Right atrium auricular region (tissue), 2 donors: ENCODE results near the gene RAB6B. TPM values are rescaled to one million over a fixed set of nuclear protein-coding genes. Genes with fewer than 3 reads are reported as not detected.

Source experiments
- DNase-seq: peaks from one replicate; pipeline ENCODE4 v3.0.0-alpha.2; 2019; ENCODE audit warnings: low spot score
- H3K27ac ChIP-seq, 2 donors: fragments of 200-600 bp; sonication (generic); 1 replicate in 1 of 2; 2 replicates in 1 of 2; pipeline ENCODE4 v1.5.1; 2016 to 2019
- H3K27me3 ChIP-seq, 2 donors: fragments of 200-600 bp; sonication (generic); one replicate each; pipeline versions ENCODE4 v1.5.1 to v1.6.0; 2017 to 2019
- H3K36me3 ChIP-seq: fragments of 200-600 bp; sonication (generic); one replicate; pipeline ENCODE4 v1.5.1; 2016
- H3K4me1 ChIP-seq, 2 donors: fragments of 200-600 bp; sonication (generic); one replicate each; pipeline versions ENCODE4 v1.5.1 to v1.6.0; 2017 to 2019
- H3K4me3 ChIP-seq, 2 donors: fragments of 200-600 bp; sonication (generic); 1 replicate in 1 of 2; 2 replicates in 1 of 2; pipeline ENCODE4 v1.5.1; 2017 to 2019; ENCODE audit warnings: mild to moderate bottlenecking in 1 of 2, moderate library complexity in 1 of 2
- H3K9me3 ChIP-seq, 2 donors: fragments of 200-600 bp; sonication (generic); one replicate each; pipeline ENCODE4 v1.5.1; 2019
- CTCF ChIP-seq, 2 donors: fragments of 200-600 bp; sonication (generic); IDR thresholded peaks; one replicate each; pipeline ENCODE4 v1.5.1; 2019; ENCODE audit warnings: antibody characterized with exemption in 2 of 2
- total RNA-seq, 2 donors: library from RNA; depleted of rRNA; stranded (reverse); fragments of >200 nt; gene quantifications; one replicate each; pipeline ENCODE4 v1.1.0, GENCODE V29; 2016

RAB6B gene
- total RNA-seq, 2 donors from 2014 or later, result 9.5 to 11.5 TPM

GRCh38 chr3:133775309-133775708 is 120.4 kb downstream of the RAB6B start:
- Histone ChIP-seq H3K4me3 (no peak overlapping the region), H3K4me1 (no peaks in the 10 kb centered on the region), H3K36me3 (no peaks in the 10 kb centered on the region), H3K27ac (no peak overlapping the region), H3K27me3 (no peaks in the 10 kb centered on the region), H3K9me3 (no peaks in the 10 kb centered on the region)
- TF ChIP-seq CTCF (IDR thresholded peaks at IDR 0.05), result no peak
- no peak for DNase-seq

Other genes with a start within 250 kb of the RAB6B start
- 10 to 100 TPM; 10.5 to 11.1 TPM for gene TOPBP1, start 233.9 kb downstream of the RAB6B start, total RNA-seq
- 1 to 10 TPM in 1 of 2 donors, not detected in 1; 4.1 TPM for gene TF, start 149.5 kb downstream of the RAB6B start, total RNA-seq
- gene SRPRB, start 90.1 kb downstream of the RAB6B start, total RNA-seq, result 10 to 100 TPM; 16.4 to 24.8 TPM
- gene SLCO2A1, start 134.0 kb upstream of the RAB6B start, total RNA-seq, result 10 to 100 TPM; 15.1 to 36.4 TPM